Adrenal gland (tissue), 12 donors: Measurements from ENCODE around the gene ZNF598. TPM values are rescaled to one million over a fixed set of nuclear protein-coding genes. Genes with fewer than 3 reads are reported as not detected.

Experiments
- DNase-seq, 7 donors: peaks; one replicate each; pipeline ENCODE4 v3.0.0-alpha.2; 2019 to 2020
- H3K27ac ChIP-seq, 5 donors: fragments of 200-600 bp; sonication (generic) in 4 of 5; 1 replicate in 3 of 5; 2 replicates in 2 of 5; pipeline versions ENCODE4 v1.5.1 to v1.8.0; 2016 to 2020; ENCODE audit warnings: mild to moderate bottlenecking in 1 of 5
- H3K27me3 ChIP-seq: fragments of 200-600 bp; 2 replicates; pipeline ENCODE4 v1.8.0; 2021
- H3K36me3 ChIP-seq, 2 donors: fragments of 200-600 bp; replicated peaks in 1 of 2; 1 replicate in 1 of 2; 2 replicates in 1 of 2; pipeline versions ENCODE4 v1.5.1 to v1.8.0; 2018 to 2022
- H3K4me1 ChIP-seq, 2 donors: fragments of 200-600 bp; replicated peaks in 1 of 2; 1 replicate in 1 of 2; 2 replicates in 1 of 2; pipeline versions ENCODE4 v1.5.1 to v1.8.0; 2018 to 2021
- H3K4me3 ChIP-seq, 4 donors: fragments of 200-600 bp; sonication (generic) in 3 of 4; one replicate each; pipeline ENCODE4 v1.5.1; 2016 to 2018
- H3K9me3 ChIP-seq, 3 donors: fragments of 200-600 bp; sonication (generic) in 1 of 3; replicated peaks in 1 of 3; 1 replicate in 2 of 3; 2 replicates in 1 of 3; pipeline versions ENCODE4 v1.5.1 to v1.8.0; 2016 to 2021
- CTCF ChIP-seq, 6 experiments: fragments of 450-650 bp in 4 of 6; fragments of 200-600 bp in 2 of 6; sonication (generic) in 1 of 6; IDR thresholded peaks; 1 replicate in 5 of 6; 2 replicates in 1 of 6; pipeline versions ENCODE4 v1.5.1 to v1.8.0; 2016 to 2021; ENCODE audit warnings: antibody characterized with exemption in 6 of 6, mild to moderate bottlenecking in 2 of 6, moderate library complexity in 1 of 6
- POLR2A ChIP-seq, 2 donors: fragments of 450-650 bp; IDR thresholded peaks; one replicate each; pipeline ENCODE4 v1.6.1; 2017; ENCODE audit warnings: antibody characterized with exemption in 2 of 2, mild to moderate bottlenecking in 2 of 2, moderate library complexity in 1 of 2
- WGBS, 4 donors: extraction: QIAGEN DNeasy Blood & Tissue Kit in 2 of 4; methylation state at CpG; one replicate each; pipeline versions ENCODE4 v1.1.5 to v1.1.7; 2013 to 2017; 5-methylcytosine and 5-hydroxymethylcytosine counted together
- intact Hi-C, 2 donors: fragments of 100-400 bp; cut with DNase I; formaldehyde crosslinking; loops; one replicate each; pipeline versions ENCODE4 v1.14.1 to v1.15.0; 2022 to 2023
- polyA plus RNA-seq, 3 donors: library from polyadenylated mRNA; stranded (reverse); fragments of 200-250 nt in 2 of 3; fragments of 350-450 nt in 1 of 3; fragmentation: Illumina TruSeq in 1 of 3; extraction: RNeasy Lipid Tissue Mini Kit (QIAGEN cat#74804) in 1 of 3; gene quantifications; one replicate each; pipeline ENCODE4 v1.2.3, GENCODE V29; 2013 to 2014
- total RNA-seq, 9 donors: library from RNA; depleted of rRNA in 4 of 9; stranded (reverse); fragments of >200 nt in 4 of 9; fragments of 120-200 nt in 1 of 9; fragmentation: NEBNext Ultra II Directional in 1 of 9; extraction: Animal tissue kit (Norgen Biotek cat#: 25700) in 1 of 9; gene quantifications; one replicate each; pipeline versions ENCODE4 v1.1.0 to v1.2.4, GENCODE V29; 2013 to 2023
- donor health status: healthy with polysubstance abuse.
- donor health status: Bipolar disorder and iron deficiency.
- donor health status: DM: yes; HTN: yes; CAD: no.
- donor health status: DM: no; HTN: no; CAD: no.
- donor health status: DM: no; HTN: no; CAD: no.
- donor health status: DM: yes; HTN: yes; CAD: no.

Gene ZNF598
- total and polyA plus RNA-seq, 12 donors, result 4.7 to 51.5 (median 29.0) TPM

GRCh38 chr16:1979271-1980029, 30.2 kb downstream of the ZNF598 start:
- WGBS, 4 donors, result 37 to 54% (median 40%) methylated on average over 16 to 70 of the region's 70 CpGs

DNA sequence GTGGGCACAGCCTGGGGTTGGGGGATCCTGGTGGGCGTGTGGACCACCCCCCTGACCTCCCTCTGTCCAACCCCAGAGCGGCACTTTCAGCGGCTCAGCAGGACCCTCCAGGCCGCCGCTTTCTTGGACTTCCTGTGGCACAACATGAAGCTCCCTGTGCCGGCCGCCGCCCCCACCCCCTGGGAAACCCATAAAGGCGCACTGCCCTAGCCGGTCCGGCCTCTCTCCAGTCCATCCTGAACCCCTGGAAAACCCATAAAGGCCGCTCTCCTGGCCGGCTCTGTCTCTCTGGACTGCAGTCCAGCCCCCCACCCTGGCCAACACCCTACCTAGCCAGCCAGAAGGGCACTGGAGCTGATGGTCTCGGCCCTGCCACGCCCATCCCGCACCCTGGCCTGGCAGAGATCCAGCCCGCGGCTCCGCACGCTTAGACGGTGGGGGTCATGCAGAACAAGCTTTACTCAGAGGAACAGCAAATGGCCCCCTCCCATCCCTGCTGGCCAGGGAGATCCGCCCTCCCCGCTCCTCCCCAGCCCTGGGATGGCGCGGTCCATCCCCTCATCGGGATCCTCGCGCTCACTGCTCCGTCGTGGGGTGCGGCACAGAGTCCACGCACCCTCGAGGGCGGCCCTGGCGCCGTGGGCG, 31.0 kb downstream of the ZNF598 start:
- Histone ChIP-seq H3K9me3 (no peaks in the 10 kb centered on the region), H3K36me3 (peaks cover 0 to 47% of the 10 kb centered on the region in 2 donors), H3K4me3 (no peak overlapping the region), H3K27me3 (peaks cover 26% of the 10 kb centered on the region), H3K4me1 (peaks cover 0 to 7% of the 10 kb centered on the region in 2 donors), H3K27ac (no peak overlapping the region)
- 82 to 91% (median 82%) methylated on average over 12 to 37 of the region's 37 CpGs for WGBS, 4 donors
- intact Hi-C loops, result no loop called here
- no peak for DNase-seq
- TF ChIP-seq CTCF (IDR thresholded peaks at IDR 0.05) (no peak), POLR2A (IDR thresholded peaks at IDR 0.05) (no peak)

More at GRCh38 chr16:1979271-1980029, 30.2 kb downstream of the ZNF598 start:
- Histone ChIP-seq H3K4me3 (no peak overlapping the region), H3K4me1 (peaks cover 0 to 8% of the 10 kb centered on the region in 2 donors), H3K36me3 (peaks cover 0 to 42% of the 10 kb centered on the region in 2 donors), H3K27me3 (peaks cover 26% of the 10 kb centered on the region), H3K27ac (no peak overlapping the region), H3K9me3 (no peaks in the 10 kb centered on the region)
- DNase-seq, result no peak
- no peak for TF ChIP-seq CTCF (IDR thresholded peaks at IDR 0.05)
- no peak for TF ChIP-seq POLR2A (IDR thresholded peaks at IDR 0.05)
- intact Hi-C loops, result no loop called here

GRCh38 chr16:1977875-1978268, 31.7 kb downstream of the ZNF598 start:
- no peak for DNase-seq
- Histone ChIP-seq H3K4me3 (no peak overlapping the region), H3K36me3 (peaks cover 0 to 47% of the 10 kb centered on the region in 2 donors), H3K9me3 (no peaks in the 10 kb centered on the region), H3K4me1 (peaks cover 2 to 5% of the 10 kb centered on the region in 2 donors), H3K27me3 (peaks cover 26% of the 10 kb centered on the region), H3K27ac (no peak overlapping the region)
- intact Hi-C loops, result no loop called here
- WGBS, 4 donors, result 93 to 97% (median 95%) methylated on average over 5 to 18 of the region's 18 CpGs; no CpG with 5 or more reads in 1 of the 4 donors
- TF ChIP-seq POLR2A (IDR thresholded peaks at IDR 0.05) (no peak), CTCF (IDR thresholded peaks at IDR 0.05) (no peak)

DNA sequence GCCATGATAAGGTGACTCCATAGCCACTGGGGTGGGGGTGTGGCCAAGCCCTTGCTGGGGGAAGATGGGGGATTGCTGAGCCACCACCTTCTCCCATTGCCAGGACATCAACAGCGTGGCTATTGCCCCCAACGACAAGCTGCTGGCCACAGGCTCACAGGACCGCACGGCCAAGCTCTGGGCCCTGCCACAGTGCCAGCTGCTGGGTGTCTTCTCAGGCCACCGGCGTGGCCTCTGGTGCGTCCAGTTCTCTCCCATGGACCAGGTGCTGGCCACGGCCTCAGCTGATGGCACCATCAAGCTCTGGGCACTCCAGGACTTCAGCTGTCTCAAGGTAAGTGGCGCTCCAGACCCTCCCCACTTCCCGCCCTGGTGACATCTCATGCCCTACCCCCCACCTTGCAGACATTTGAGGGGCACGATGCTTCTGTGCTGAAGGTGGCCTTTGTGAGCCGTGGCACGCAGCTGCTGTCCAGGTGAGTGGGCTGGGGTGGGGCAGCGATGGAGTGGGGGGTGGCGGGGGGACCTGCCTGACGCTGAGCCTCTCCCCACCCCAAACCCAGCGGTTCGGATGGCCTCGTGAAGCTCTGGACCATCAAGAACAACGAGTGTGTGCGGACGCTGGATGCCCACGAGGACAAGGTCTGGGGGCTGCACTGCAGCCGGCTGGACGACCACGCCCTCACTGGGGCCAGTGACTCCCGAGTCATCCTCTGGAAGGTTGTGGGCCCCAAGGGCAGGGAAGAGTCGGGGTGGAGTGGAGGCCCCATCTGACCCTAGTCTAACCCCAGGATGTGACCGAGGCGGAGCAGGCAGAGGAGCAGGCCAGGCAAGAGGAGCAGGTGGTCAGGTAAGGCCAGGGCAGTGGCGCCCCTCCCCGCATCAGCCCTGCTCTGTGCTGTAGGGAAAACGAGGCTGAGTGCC, 32.4 kb downstream of the ZNF598 start:
- TF ChIP-seq POLR2A (IDR thresholded peaks at IDR 0.05), result no peak
- TF ChIP-seq CTCF (IDR thresholded peaks at IDR 0.05), result no peak
- H3K36me3 ChIP-seq, result peaks cover 0 to 47% of the 10 kb centered on the region in 2 donors
- peaks cover 26% of the 10 kb centered on the region for H3K27me3 ChIP-seq
- 89 to 94% (median 93%) methylated on average over 3 to 33 of the region's 33 CpGs for WGBS, 4 donors
- no peaks in the 10 kb centered on the region for H3K9me3 ChIP-seq
- H3K4me3 ChIP-seq, result no peak overlapping the region
- intact Hi-C loops, result no loop called here
- H3K4me1 ChIP-seq, result peaks cover 7 to 12% of the 10 kb centered on the region in 2 donors
- H3K27ac ChIP-seq, result no peak overlapping the region
- DNase-seq, result no peak
